Activated naive CD4-positive, alpha-beta T cell treated with anti-CD3 and anti-CD28 coated beads for 36 hours (primary cell): ENCODE measurements around the gene TTLL12. TPM values are rescaled to one million over a fixed set of nuclear protein-coding genes. Genes with fewer than 3 reads are reported as not detected.

ENCODE experiments used
- CTCF ChIA-PET: fragments of 350-600 bp; sonication (Branson Sonifier 250); formaldehyde crosslinking; loops from one replicate; lab custom pipeline; 2021; ENCODE audit warnings: antibody characterized with exemption; lab: Charles Lee
- DNase-seq: peaks from one replicate; pipeline ENCODE4 v3.0.0-alpha.2; 2020
- H3K27ac Mint-ChIP-seq: one replicate; pipeline ENCODE4 v1.8.0; 2021; ENCODE audit warnings: mild to moderate bottlenecking, mixed read lengths
- H3K27me3 Mint-ChIP-seq: one replicate; pipeline ENCODE4 v1.8.0; 2021; ENCODE audit warnings: low read depth, mixed read lengths
- H3K36me3 Mint-ChIP-seq: one replicate; pipeline ENCODE4 v1.8.0; 2021; ENCODE audit warnings: low read depth, mixed read lengths
- H3K4me1 Mint-ChIP-seq: one replicate; pipeline ENCODE4 v1.8.0; 2021; ENCODE audit warnings: low read depth, mixed read lengths
- H3K4me3 Mint-ChIP-seq: one replicate; pipeline ENCODE4 v1.8.0; 2021; ENCODE audit warnings: mild to moderate bottlenecking, moderate library complexity, mixed read lengths
- H3K9me3 Mint-ChIP-seq: one replicate; pipeline ENCODE4 v1.8.0; 2021; ENCODE audit warnings: mixed read lengths
- intact Hi-C: fragments of 100-400 bp; cut with micrococcal nuclease; formaldehyde crosslinking; loops from one replicate; pipeline ENCODE4 v1.15.1; 2023
- total RNA-seq, 2 experiments: library from RNA; stranded (reverse); gene quantifications; one replicate each; pipeline ENCODE4 v1.2.3, GENCODE V29; 2021

Gene TTLL12
- total RNA-seq, 2 experiments from 2014 or later, result 63.1 to 64.6 TPM

DNA sequence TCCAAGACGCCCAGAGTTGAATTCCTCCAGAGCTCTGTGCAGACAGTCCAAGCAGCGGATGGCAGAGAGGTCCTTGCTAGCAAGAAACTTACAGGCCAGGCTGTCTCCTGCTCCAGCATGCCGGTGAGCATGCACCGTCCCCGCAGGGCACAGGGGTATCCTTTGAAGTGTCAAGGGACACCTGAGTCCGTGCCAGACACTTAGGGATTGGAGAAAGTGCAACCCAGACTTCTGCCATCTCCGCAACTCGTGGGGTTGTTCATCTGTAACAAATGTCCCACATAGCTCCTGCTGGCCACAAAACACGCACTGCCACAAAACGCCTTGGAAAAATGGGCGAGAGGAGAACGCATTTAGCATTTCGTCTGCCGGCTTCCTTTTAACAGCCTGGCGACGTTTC, 22.3 kb downstream of the TTLL12 start:
- Mint-ChIP-seq H3K9me3 (no peaks in the 10 kb centered on the region), H3K4me1 (no peaks in the 10 kb centered on the region), H3K4me3 (no peak overlapping the region), H3K27me3 (no peaks in the 10 kb centered on the region), H3K36me3 (peaks cover 8% of the 10 kb centered on the region), H3K27ac (no peak overlapping the region)
- CTCF ChIA-PET, result no interaction called here
- intact Hi-C loops, result no loop called here
- no peak for DNase-seq

DNA sequence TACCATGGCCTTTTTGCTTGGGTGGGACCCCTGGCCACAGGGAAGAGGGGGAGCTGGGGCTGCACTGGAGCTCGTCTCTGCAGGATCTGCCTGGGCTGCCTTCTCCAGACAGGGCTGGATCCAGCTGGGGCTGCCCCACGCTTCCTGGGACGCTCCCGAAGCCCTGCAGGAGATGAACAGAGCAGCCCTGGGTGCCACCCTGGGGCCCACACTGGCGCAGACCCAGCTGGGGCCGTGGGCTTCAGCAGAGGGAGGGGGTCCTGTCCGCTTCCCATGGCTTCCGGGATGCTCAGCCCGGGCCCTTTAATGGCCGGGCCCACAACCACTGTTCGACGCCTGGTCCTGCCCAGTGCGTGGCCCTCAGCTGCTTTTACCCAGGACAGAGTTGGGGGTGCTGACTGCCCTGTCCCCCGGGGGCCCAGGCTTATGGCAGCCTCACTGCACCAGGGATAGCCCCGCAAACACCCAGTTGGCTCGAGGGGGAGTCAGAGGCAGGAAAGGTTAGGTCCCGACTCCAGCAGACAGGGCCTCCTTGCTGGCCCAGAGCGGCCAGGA, 23.6 kb downstream of the TTLL12 start:
- CTCF ChIA-PET, result no interaction called here
- intact Hi-C loops, result no loop called here
- Mint-ChIP-seq H3K27ac (no peak overlapping the region), H3K36me3 (peaks cover 3% of the 10 kb centered on the region), H3K4me3 (no peak overlapping the region), H3K27me3 (no peaks in the 10 kb centered on the region), H3K4me1 (no peaks in the 10 kb centered on the region), H3K9me3 (no peaks in the 10 kb centered on the region)
- DNase-seq, result no peak

DNA sequence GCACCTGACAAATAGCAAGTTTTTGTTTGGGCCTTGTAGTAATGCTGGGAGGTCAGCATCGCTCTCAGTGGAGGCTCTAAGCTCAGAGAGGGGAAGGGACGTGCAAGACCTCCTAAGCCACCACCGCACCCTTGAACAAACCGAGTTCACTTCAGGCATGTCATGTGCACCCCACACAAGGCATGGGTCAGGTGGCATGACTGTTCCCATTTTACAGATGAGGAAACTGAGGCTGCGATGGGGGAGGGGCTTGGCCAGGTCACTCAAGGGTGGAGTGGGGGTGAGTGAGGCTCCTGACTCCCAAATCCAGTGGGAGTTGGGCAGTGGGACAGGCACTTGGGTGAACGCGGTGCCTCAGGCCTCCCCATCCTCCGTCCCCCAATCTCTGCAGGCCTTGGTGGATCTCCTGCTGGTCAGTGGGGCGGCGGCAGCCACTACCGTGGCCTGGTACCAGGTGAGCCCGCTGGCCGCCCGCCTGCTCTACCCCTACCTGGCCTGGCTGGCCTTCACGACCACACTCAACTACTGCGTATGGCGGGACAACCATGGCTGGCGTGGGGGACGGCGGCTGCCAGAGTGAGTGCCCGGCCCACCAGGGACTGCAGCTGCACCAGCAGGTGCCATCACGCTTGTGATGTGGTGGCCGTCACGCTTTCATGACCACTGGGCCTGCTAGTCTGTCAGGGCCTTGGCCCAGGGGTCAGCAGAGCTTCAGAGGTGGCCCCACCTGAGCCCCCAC, 24.4 kb downstream of the TTLL12 start:
- H3K27ac Mint-ChIP-seq, result no peak overlapping the region
- peaks cover 2% of the 10 kb centered on the region for H3K36me3 Mint-ChIP-seq
- intact Hi-C loops, result no loop called here
- no peaks in the 10 kb centered on the region for H3K4me1 Mint-ChIP-seq
- no peak overlapping the region for H3K4me3 Mint-ChIP-seq
- CTCF ChIA-PET, result no interaction called here
- no peaks in the 10 kb centered on the region for H3K9me3 Mint-ChIP-seq
- no peak for DNase-seq
- H3K27me3 Mint-ChIP-seq, result no peaks in the 10 kb centered on the region

DNA sequence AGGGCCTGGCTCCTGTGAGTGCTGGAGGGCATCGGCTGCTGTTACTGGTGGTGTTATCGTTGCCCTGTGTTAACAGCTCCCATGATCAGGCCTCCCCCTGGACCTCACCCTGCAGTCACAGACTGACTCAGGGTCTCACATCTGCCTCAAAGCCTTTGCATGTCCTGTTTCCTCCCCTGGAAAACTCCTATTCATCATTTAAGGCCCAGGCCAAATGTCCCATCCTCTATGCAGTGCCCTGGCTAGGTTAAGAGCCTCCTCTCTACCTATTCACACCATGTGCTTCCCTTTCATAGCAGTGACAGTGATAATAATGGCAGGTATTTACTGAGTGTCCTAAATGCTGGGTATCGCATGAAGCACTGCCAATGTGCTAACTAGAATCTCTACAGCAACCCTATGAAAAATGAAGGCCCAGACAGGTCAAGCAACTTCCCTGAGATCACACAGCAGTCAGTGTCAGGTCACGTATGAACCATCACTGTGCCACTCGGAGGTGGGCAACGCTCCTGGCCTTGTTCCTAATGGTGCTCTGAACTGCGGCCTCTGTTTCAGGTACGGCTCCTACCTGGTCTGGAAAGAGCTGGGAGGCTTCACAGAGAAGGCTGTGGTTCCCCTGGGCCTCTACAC, 26.3 kb downstream of the TTLL12 start:
- CTCF ChIA-PET, result no interaction called here
- no peak for DNase-seq
- Mint-ChIP-seq H3K4me1 (peaks cover 2% of the 10 kb centered on the region), H3K9me3 (no peaks in the 10 kb centered on the region), H3K4me3 (no peak overlapping the region), H3K36me3 (peaks cover 2% of the 10 kb centered on the region), H3K27me3 (no peaks in the 10 kb centered on the region), H3K27ac (no peak overlapping the region)
- intact Hi-C loops, result no loop called here

DNA sequence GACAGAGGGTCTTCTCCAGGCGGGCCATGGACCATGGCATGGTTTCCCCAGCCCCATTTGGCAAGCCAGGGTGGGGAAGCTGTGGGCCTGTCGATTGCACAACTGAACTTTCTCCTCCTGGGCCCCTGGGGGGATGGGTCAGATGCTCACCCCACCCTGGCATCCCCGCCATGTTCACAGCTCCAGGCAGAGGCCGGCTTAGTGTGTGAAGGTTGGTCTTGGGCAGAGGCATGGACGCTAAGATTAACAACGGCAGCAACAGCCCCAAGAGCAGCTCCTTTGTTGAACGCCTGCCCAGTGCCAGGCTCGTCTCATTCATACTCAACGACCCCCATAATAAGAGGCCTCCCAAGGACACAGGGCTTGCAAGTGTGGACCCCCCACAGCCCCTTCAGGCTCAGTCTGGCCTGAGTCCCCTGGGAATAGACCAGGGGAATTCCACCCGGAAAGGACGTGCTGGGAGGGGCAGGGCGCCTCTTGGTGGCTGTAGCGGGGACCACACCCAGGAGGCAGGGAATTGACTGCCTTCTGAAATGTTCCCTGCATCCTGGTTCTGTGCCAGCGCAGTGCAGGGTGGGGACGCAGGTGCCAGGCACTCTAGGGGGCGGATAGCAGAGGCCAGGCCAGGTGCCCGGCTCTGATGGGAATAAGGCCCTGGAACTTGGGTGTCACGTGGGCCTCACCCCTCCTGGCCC, 27.3 kb downstream of the TTLL12 start:
- CTCF ChIA-PET, result interaction anchor here (2.3 kb wide), 1 partner anchor 28 kb away, joined by 5 read pairs; the partner anchor contains the start of gene TTLL12
- peaks cover 6% of the 10 kb centered on the region for H3K4me1 Mint-ChIP-seq
- H3K9me3 Mint-ChIP-seq, result no peaks in the 10 kb centered on the region
- intact Hi-C loops, result no loop called here
- H3K27ac Mint-ChIP-seq, result no peak overlapping the region
- DNase-seq, result no peak
- no peak overlapping the region for H3K4me3 Mint-ChIP-seq
- H3K36me3 Mint-ChIP-seq, result peaks cover 2% of the 10 kb centered on the region
- H3K27me3 Mint-ChIP-seq, result no peaks in the 10 kb centered on the region

GRCh38 chr22:43158778-43159483, 28.0 kb downstream of the TTLL12 start:
- H3K36me3 Mint-ChIP-seq, result peaks cover 2% of the 10 kb centered on the region
- CTCF ChIA-PET, result interaction anchor here (0.6 to 2.3 kb wide), 2 partner anchors 29 to 291 kb away, joined by 3 to 5 read pairs; partner anchors contain the start of gene TTLL12
- H3K27me3 Mint-ChIP-seq, result no peaks in the 10 kb centered on the region
- intact Hi-C loops, result no loop called here
- no peak overlapping the region for H3K27ac Mint-ChIP-seq
- no peak for DNase-seq
- H3K4me1 Mint-ChIP-seq, result peaks cover 8% of the 10 kb centered on the region
- H3K4me3 Mint-ChIP-seq, result no peak overlapping the region
- H3K9me3 Mint-ChIP-seq, result no peaks in the 10 kb centered on the region

DNA sequence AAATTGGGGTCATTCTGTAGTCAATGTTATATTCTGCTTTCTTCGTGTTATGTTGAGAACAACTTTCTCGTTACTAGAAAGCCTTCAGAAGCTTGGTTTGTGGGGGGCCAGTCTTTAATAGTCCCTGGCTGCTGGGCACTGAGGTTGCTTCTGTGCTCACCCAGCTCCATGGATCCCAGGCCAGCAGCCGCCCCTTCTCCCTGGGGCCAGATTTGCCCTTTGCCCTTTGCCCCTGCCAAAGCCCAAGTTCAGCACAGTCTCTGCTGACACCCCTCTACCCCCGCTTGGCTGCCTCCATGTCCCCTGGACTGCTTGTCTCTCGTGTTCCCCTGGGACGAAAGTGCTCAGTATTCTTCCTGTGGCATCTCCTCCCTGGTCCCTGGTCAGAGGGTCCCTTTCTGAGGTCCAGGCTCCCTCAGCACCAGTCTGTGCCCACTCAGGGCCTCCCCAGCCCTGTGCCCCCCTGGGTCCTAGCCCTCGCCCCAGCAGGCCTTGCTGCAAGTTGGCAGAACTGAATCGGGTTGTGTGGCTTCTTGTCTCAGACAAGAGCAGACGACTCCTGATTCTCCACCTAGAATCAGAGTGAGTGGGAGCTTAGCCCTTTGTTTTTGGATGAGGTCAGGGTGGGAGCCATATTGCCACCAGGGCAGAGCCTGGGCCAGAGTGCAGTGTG, 28.9 kb downstream of the TTLL12 start:
- Mint-ChIP-seq H3K4me3 (no peak overlapping the region), H3K9me3 (no peaks in the 10 kb centered on the region), H3K36me3 (peaks cover 2% of the 10 kb centered on the region), H3K27me3 (no peaks in the 10 kb centered on the region), H3K4me1 (peaks cover 8% of the 10 kb centered on the region), H3K27ac (no peak overlapping the region)
- intact Hi-C loops, result no loop called here
- CTCF ChIA-PET, result interaction anchor here (0.5 to 2.3 kb wide), 2 partner anchors 20 to 29 kb away, joined by 3 to 5 read pairs; partner anchors contain the start of gene TTLL12
- DNase-seq, result no peak

DNA sequence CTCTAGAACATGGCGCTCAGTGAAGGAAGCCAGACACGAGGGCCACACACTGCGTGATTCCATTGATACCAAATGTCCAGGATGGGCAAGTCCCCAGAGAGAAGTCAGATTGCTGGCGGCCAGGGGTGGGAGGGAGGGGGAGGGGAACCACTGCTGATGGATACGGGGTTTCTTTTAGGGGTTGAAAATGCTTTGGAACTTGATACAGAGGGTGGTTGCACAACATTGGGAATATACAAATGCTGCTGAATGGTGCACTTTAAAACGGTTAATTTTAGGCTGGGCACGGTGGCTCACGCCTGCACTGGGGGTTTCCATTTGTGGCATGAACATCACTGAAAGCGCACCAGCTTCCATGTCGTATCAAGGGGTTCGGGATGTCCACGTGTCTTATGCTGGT, 30.5 kb downstream of the TTLL12 start:
- no peaks in the 10 kb centered on the region for H3K36me3 Mint-ChIP-seq
- no peak for DNase-seq
- intact Hi-C loops, result no loop called here
- CTCF ChIA-PET, result no interaction called here
- no peaks in the 10 kb centered on the region for H3K9me3 Mint-ChIP-seq
- H3K4me1 Mint-ChIP-seq, result peaks cover 14% of the 10 kb centered on the region
- H3K4me3 Mint-ChIP-seq, result no peak overlapping the region
- no peaks in the 10 kb centered on the region for H3K27me3 Mint-ChIP-seq
- no peak overlapping the region for H3K27ac Mint-ChIP-seq

- Mint-ChIP-seq H3K4me1 (peaks cover 16% of the 10 kb centered on the region), H3K36me3 (peaks cover 1% of the 10 kb centered on the region), H3K27me3 (no peaks in the 10 kb centered on the region), H3K9me3 (no peaks in the 10 kb centered on the region), H3K4me3 (no peak overlapping the region), H3K27ac (no peak overlapping the region)
- intact Hi-C loops, result no loop called here
- DNase-seq, result no peak
- CTCF ChIA-PET, result no interaction called here
Measured at GRCh38 chr22:43155789-43156188, 31.1 kb downstream of the TTLL12 start.

DNA sequence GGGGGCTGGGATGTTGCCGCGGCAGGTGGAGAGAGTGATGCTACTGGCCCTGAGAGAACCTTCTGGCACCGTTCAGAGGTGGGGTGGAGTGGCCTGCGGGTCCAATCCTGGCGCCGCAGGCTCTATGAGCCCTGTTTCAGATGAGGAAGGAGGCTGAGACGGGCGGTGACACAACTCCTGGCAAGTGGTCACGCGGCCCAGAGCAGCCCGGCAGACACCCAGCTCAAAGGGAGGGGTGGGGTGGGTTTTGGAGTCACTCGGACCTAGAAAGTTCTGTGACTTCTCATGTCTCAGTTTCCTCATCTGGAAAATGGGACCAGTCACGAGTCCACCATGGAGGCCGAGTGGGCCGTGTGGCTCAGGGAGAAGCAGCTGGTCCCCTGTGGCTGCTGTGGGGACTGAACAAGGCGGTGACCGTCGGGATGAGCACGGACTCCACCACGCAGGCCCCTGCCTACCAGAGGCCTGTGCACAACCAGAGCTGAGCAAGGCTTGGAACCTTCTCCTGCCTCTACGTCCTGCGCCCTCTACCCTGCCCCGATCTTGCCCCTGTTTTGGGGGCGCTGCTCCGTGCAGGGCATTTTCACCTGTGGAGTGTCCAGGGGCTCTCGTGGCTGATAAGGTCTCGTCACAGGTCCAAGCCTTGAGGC, 31.9 kb downstream of the TTLL12 start:
- H3K27me3 Mint-ChIP-seq, result no peaks in the 10 kb centered on the region
- H3K4me3 Mint-ChIP-seq, result no peak overlapping the region
- H3K27ac Mint-ChIP-seq, result no peak overlapping the region
- DNase-seq, result no peak
- H3K9me3 Mint-ChIP-seq, result no peaks in the 10 kb centered on the region
- CTCF ChIA-PET, result no interaction called here
- H3K4me1 Mint-ChIP-seq, result peaks cover 16% of the 10 kb centered on the region
- H3K36me3 Mint-ChIP-seq, result peaks cover 1% of the 10 kb centered on the region
- intact Hi-C loops, result no loop called here

DNA sequence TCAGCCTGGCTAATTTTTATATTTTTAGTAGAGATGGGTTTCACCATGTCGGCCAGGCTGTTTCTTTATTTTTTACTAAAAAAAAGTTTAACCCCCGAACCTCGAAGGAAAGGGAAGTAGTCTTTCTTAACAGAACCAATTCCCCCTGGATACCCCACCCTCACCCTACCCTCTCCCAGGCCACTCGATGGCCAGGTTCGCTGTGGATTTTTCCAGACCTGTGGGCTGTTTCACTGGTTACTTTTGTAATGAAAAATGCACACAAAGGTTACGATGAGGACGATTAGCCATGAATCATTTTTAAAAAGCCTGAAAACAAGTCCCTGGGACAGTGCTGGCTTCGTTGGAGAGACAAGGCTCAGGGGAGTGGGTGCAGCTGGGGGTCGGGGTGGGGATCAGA, 33.0 kb downstream of the TTLL12 start:
- DNase-seq, result no peak
- H3K27me3 Mint-ChIP-seq, result no peaks in the 10 kb centered on the region
- H3K27ac Mint-ChIP-seq, result no peak overlapping the region
- no peaks in the 10 kb centered on the region for H3K9me3 Mint-ChIP-seq
- H3K4me1 Mint-ChIP-seq, result peaks cover 17% of the 10 kb centered on the region
- peaks cover 1% of the 10 kb centered on the region for H3K36me3 Mint-ChIP-seq
- CTCF ChIA-PET, result no interaction called here
- H3K4me3 Mint-ChIP-seq, result no peak overlapping the region
- intact Hi-C loops, result loop anchor here (2.0 kb wide), 1 partner anchor 43 kb away; the partner anchor contains the start of gene BIK
